ENCODE results near the gene BMP7. TPM values are rescaled to one million over a fixed set of nuclear protein-coding genes. Genes with fewer than 3 reads are reported as not detected.

The BMP7 gene
- total RNA-seq, 1 donor from 2014 or later = not detected

GRCh38 chr20:57177636-57178280 is 88.7 kb downstream of the BMP7 start:
- H3K4me1 Mint-ChIP-seq = no peaks in the 10 kb centered on the region
- H3K27ac Mint-ChIP-seq = no peak overlapping the region
- no peak overlapping the region for H3K4me3 Mint-ChIP-seq
- ChIA-PET POLR2A (no interaction called here), CTCF (no interaction called here)
- DNase-seq = no peak
- intact Hi-C loops (cut with micrococcal nuclease) = no loop called here
- H3K9me3 Mint-ChIP-seq = no peaks in the 10 kb centered on the region
- no peak for ATAC-seq (ENCODE audit: low read depth)
- H3K27me3 Mint-ChIP-seq = peaks cover 9% of the 10 kb centered on the region
- TF ChIP-seq CTCF (IDR thresholded peaks at IDR 0.05) = no peak
- H3K36me3 Mint-ChIP-seq (ENCODE audit: low read depth) = no peaks in the 10 kb centered on the region

GRCh38 chr20:57176842-57177241 is 89.6 kb downstream of the BMP7 start:
- Mint-ChIP-seq H3K27ac (no peak overlapping the region), H3K4me1 (no peaks in the 10 kb centered on the region), H3K36me3 (ENCODE audit: low read depth) (no peaks in the 10 kb centered on the region), H3K4me3 (no peak overlapping the region), H3K9me3 (no peaks in the 10 kb centered on the region), H3K27me3 (peaks cover 9% of the 10 kb centered on the region)
- CTCF ChIA-PET = no interaction called here
- ATAC-seq (ENCODE audit: low read depth) (no peak), DNase-seq (no peak)
- POLR2A ChIA-PET = no interaction called here
- intact Hi-C loops (cut with micrococcal nuclease) = no loop called here
- no peak for TF ChIP-seq CTCF (IDR thresholded peaks at IDR 0.05)

- Mint-ChIP-seq H3K4me1 (no peaks in the 10 kb centered on the region), H3K36me3 (ENCODE audit: low read depth) (no peaks in the 10 kb centered on the region), H3K27ac (no peak overlapping the region), H3K9me3 (no peaks in the 10 kb centered on the region), H3K27me3 (peaks cover 9% of the 10 kb centered on the region), H3K4me3 (no peak overlapping the region)
- ChIA-PET POLR2A (no interaction called here), CTCF (no interaction called here)
- ATAC-seq (ENCODE audit: low read depth) (no peak), DNase-seq (no peak)
- TF ChIP-seq CTCF (IDR thresholded peaks at IDR 0.05) = no peak
- intact Hi-C loops (cut with micrococcal nuclease) = no loop called here
Measured at GRCh38 chr20:57175397-57176010, 90.9 kb downstream of the BMP7 start.

- H3K36me3 Mint-ChIP-seq (ENCODE audit: low read depth) = no peaks in the 10 kb centered on the region
- ATAC-seq (ENCODE audit: low read depth) = no peak
- H3K9me3 Mint-ChIP-seq = no peaks in the 10 kb centered on the region
- no peaks in the 10 kb centered on the region for H3K4me1 Mint-ChIP-seq
- peaks cover 6% of the 10 kb centered on the region for H3K27me3 Mint-ChIP-seq
- no peak for DNase-seq
- POLR2A ChIA-PET = no interaction called here
- no peak for TF ChIP-seq CTCF (IDR thresholded peaks at IDR 0.05)
- intact Hi-C loops (cut with micrococcal nuclease) = no loop called here
- CTCF ChIA-PET = no interaction called here
- H3K27ac Mint-ChIP-seq = no peak overlapping the region
- H3K4me3 Mint-ChIP-seq = no peak overlapping the region
Measured at GRCh38 chr20:57174737-57175136, 91.7 kb downstream of the BMP7 start.

GRCh38 chr20:57173986-57174385 is 92.5 kb downstream of the BMP7 start:
- CTCF ChIA-PET = no interaction called here
- no peak for TF ChIP-seq CTCF (IDR thresholded peaks at IDR 0.05)

More at GRCh38 chr20:57173986-57174385, 92.5 kb downstream of the BMP7 start:
- H3K9me3 Mint-ChIP-seq = no peaks in the 10 kb centered on the region
- no peak overlapping the region for H3K4me3 Mint-ChIP-seq
- no peaks in the 10 kb centered on the region for H3K4me1 Mint-ChIP-seq
- no peaks in the 10 kb centered on the region for H3K36me3 Mint-ChIP-seq (ENCODE audit: low read depth)
- peaks cover 6% of the 10 kb centered on the region for H3K27me3 Mint-ChIP-seq
- ATAC-seq (ENCODE audit: low read depth) = no peak
- POLR2A ChIA-PET = no interaction called here
- intact Hi-C loops (cut with micrococcal nuclease) = no loop called here
- DNase-seq = no peak
- H3K27ac Mint-ChIP-seq = no peak overlapping the region
